RPMI7951 (cell line): ENCODE measurements around the gene GRIA3. TPM values are rescaled to one million over a fixed set of nuclear protein-coding genes. Genes with fewer than 3 reads are reported as not detected.

ENCODE experiments used
- DNase-seq: peaks from one replicate; pipeline ENCODE4 v3.0.0-alpha.2; 2012; ENCODE audit warnings: low read depth
- total RNA-seq: library from RNA; depleted of rRNA; stranded (reverse); fragments of >200 nt; shearing (Covaris generic); gene quantifications from 2 replicates; pipeline ENCODE4 v1.2.3, GENCODE V29; 2014; rRNA removed

GRIA3 gene
- 0.36 and 0.59 TPM in 2 replicates for total RNA-seq

DNA sequence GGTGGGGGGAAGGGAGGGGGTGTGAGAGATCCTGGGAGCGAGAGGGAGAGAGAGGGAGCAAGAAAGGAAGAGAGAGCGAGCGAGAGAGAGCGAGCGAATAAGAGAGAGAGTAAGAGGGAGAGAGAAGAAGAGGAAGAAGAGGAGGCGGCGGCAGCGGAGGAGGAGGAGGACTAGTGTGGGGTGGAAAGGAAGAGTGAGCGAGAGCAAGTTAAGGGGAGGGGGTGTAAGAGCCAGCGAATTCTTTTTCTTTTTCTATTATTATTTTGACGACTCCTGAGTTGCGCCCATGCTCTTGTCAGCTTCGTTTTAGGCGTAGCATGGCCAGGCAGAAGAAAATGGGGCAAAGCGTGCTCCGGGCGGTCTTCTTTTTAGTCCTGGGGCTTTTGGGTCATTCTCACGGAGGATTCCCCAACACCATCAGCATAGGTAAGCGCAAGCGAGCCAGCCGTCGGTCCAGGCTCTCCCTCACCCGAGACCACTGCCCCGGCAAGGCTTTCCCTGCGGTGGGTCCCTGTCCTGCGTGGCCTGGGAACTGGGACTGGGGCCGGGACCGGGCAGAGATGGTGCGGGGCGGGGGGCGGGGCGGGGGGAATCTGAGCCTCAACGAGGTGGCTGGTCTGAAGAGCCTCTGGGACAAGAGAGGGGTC lies at the start of gene GRIA3:
Gene GRIA3, plus strand, starts transcription at position 60 of the 647 bp plus-strand sequence. Its CDS starts 258 bp downstream, at position 318.
- DNase-seq = no peak

DNA sequence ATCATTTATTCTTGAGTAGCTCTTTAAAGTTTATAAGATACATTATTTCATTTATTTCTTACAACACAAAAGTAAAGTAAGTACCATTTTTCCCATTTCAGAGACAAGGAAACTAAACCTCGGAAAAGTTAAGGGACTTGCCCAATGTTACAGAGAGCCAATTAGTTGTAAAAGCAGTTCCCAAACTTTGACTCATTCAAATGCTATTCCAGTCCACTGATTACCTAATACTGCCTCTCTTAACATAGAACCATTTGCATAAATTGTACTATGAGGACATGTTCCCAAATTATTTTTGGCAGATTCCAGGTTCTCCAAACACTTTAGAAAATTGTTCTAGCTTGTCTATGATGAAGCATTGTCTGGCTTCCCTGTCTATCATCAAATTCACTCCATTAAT lies 45.6 kb upstream of the GRIA3 start:
- DNase-seq = peak; percentile 19

DNA sequence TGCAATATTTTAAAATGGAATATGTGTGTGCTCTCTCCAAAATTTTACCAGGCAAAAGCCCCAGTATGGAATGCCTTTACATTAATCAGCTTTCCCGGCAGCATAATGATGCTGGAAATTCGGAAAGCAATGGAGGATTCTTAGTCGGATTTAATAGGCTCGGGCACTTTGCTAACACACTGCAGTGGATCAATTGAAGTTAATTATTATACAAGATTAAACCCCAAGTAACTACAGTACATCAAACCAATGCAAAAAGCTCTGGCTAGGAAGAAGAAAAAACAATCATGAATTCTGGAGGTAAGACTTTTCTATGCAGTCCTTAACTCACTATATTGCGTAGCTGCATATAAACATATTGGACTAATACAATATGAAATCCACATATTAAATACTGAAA lies 43.6 kb upstream of the GRIA3 start:
- no peak for DNase-seq

DNA sequence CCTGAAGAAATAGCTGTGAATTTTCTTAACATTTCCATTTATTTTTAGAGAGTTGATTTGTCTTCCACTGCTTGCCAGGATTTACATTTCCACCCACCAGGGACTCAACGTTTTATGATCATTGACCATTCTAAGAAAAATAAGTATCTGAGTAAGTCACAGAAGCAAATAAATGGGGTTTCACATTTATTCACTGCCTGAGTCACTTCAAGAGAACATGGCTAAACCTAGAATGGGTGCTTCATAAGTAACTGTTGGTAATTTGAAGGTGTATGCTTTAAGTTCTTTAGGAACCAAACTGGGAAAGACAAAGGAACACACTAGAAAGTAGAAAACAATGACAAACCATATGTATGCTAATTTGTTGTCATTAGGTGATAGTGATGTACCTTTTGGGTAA lies 43.2 kb upstream of the GRIA3 start:
- DNase-seq = no peak

- peak; percentile 41 for DNase-seq
Observed at GRCh38 chrX:123153846-123154335, 30.2 kb upstream of the GRIA3 start.

DNA sequence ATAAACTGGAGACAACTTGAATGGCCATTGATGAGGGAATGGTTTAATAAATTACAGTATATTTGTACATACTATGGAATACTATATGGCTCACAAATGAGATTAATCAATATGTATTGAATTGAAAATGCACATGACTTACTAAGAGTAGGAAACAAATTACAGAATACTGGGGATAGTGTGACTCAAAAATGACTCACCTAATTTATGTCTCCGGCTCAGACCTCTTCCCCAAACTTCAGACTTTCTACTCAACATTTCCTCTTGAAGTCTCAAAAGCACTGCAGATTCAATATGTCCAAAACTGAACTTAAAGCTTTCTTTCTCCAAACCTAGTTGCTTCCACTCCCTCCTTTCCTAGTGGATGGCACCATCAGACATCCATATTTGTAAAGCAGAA lies 28.8 kb upstream of the GRIA3 start:
- DNase-seq = peak; percentile 22

DNA sequence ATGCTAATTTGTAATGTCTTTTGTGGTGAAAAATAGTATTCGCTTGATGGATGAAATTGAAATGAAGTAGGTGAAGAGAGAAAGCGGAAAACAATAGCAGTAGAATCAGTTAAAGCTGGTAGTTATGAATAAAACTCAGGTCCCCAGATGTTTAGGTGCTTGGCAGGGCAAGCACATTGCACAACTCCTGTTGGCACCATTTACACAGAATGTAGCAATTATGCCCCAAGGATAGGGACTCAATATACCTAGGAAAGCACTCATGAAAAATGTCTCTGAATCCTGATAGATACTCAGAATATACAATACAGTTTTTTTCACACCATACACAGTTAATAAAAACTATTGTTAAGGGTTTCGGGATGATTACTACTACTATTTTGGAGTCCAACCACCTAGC lies 26.5 kb upstream of the GRIA3 start:
- DNase-seq = no peak

DNA sequence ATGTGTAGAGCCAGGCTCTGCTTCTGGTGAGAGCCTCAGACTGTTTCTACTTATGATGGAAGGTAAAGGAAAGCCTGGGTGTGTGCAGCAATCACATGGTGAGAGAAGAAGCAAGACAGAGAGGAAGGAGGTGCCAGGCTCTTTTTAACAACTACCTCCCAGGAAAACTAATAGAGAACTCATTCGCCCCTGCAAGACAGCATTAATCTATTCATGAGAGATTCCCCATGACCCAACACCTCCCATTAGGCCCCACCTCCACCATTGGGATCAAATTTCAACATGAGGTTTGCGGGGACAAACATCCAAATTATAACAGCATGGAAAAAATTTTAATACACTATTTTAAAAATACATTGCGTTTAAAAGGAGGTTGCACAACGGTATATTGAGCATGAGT lies 24.7 kb upstream of the GRIA3 start:
- DNase-seq = no peak

- DNase-seq = no peak
Observed at GRCh38 chrX:123167621-123168020, 16.5 kb upstream of the GRIA3 start.

DNA sequence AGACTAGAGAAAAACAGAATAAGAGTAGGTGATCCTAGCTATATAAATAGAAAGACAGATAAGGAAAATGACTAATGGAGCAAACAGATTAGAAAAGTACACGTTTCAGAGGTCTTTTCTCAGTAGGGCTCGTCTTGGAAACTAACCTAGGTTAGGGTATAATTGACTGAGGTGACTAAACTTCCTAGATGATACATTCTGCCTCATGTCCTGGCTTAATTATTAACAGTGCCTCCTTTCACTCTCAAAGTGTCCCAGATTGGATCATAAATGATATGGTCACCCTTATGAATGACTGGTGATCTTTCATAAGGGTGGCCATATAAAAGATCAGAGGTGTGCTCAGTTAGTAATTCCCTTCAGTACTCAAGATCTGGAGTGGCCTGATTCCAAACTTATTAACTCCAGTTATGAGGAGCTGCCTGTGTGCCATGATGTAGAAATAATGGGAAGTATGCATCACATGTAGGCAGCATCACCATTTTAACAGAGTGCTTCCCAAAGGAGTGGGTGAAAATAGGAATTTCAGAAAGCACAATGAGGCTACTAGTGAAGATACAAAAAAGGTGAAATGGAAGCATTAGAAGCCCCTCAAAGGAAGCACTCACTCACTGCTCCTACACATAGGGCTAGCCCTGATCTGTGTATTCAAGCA lies 14.7 kb upstream of the GRIA3 start:
- DNase-seq = no peak

- peak; percentile 43 for DNase-seq
Observed at GRCh38 chrX:123170546-123170945, 13.5 kb upstream of the GRIA3 start.

- peak; percentile 60 for DNase-seq
Observed at GRCh38 chrX:123171781-123172180, 12.3 kb upstream of the GRIA3 start.

DNA sequence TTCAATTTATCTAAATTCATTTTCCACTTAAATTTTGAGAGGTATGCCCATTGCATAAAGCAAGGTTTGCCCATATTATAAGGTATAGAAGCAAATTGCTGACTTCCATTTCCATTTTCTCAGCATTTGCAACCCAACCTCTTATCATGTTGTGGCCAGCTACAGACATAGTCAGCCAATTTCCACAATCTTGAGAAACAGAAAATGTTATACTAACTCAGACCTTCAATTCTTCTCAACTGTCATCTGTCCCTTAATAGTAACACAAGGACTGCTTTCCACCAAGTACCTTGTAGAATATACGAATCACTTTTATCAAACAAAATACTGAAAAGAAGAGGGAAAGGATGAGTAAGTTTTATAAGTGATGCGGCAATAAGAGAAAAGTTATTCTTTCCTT lies 11.2 kb upstream of the GRIA3 start:
- no peak for DNase-seq

DNA sequence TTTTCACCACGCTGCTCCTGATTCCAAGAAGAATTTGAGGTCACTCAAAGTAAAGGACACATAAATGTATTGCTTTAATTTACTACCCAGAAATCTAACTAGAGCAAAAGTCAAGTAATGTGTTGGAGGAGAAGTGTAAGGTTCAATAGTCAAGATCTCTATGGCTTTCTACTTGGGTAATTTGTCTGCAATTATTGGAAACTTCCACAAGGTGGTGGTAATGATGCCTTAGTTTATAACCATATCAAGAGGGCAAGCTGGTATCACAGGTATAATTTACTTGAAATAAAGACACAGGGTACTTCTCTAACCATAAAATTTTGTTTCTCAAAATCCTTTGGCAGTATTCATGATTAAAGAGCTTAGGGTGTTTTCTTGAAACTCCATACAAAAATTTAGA lies 10.2 kb upstream of the GRIA3 start:
- no peak for DNase-seq

- DNase-seq = no peak
Observed at GRCh38 chrX:123175366-123176122, 8.5 kb upstream of the GRIA3 start.

- no peak for DNase-seq
Observed at GRCh38 chrX:123181233-123181914, 2.7 kb upstream of the GRIA3 start.

GRCh38 chrX:123184866-123185276 lies 793 bp downstream of the GRIA3 start:
- peak; percentile 5 for DNase-seq

DNA sequence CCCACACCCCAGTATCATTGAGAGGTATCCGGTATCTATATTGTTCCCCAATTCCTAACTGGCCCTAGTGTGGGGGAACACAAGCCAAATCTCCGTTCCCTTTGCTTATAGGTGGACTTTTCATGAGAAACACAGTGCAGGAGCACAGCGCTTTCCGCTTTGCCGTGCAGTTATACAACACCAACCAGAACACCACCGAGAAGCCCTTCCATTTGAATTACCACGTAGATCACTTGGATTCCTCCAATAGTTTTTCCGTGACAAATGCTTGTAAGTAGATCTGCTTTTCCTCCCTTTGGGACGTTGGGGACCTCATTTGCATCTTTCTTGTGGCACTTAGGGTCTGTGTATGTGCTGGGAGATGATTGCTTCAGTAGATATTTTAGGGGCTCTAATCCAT lies 1.6 kb downstream of the GRIA3 start:
- DNase-seq = no peak

- DNase-seq = no peak
Observed at GRCh38 chrX:123186801-123187200, 2.7 kb downstream of the GRIA3 start.

- DNase-seq = peak; percentile 30
Observed at GRCh38 chrX:123188081-123188480, 4.0 kb downstream of the GRIA3 start.

DNA sequence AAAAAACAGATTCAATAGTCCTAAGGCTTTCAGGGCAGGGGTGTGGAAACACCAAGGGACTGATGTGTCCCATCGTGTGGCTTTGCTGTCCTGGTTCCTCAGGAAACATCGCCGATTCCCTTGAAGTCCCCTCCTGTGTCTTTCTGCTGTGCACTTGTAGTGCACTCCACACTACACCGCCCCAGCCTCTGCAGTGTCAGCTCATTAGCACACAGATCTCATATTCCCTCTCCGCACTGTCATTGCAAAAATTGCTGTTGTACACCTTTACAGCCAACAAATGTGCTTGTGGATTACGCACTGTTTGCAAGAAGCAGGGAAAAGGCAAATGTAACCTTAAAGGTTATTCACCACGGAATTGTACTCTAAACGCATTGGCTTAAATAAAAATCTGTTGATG lies 5.3 kb downstream of the GRIA3 start:
- DNase-seq = no peak

- no peak for DNase-seq
Observed at GRCh38 chrX:123190096-123190495, 6.0 kb downstream of the GRIA3 start.
